RWPE1 (cell line): ENCODE results near the gene TMEM132C.

ENCODE experiments used
- CTCF ChIA-PET: fragments of 350-600 bp; sonication (Branson Sonifier 250); formaldehyde crosslinking; extraction: SDS; loops from one replicate; lab custom pipeline; 2021; lab: Yijun Ruan, JAX
- POLR2A ChIA-PET: fragments of 400-600 bp; formaldehyde crosslinking; extraction: SDS; loops from one replicate; lab custom pipeline; 2020; ENCODE audit warnings: antibody characterized with exemption; ENCODE audit not compliant: low non-redundant PET; lab: Yijun Ruan, JAX
- DNase-seq: peaks from one replicate; pipeline ENCODE4 v3.0.0; 2012; ENCODE audit warnings: low spot score
- H3K27ac ChIP-seq: fragments of 450-650 bp; 2 replicates; pipeline ENCODE4 v1.5.1; 2017
- TF ChIP-seq, protein P1 (sequence below): fragments of 450-650 bp; conservative IDR thresholded peaks from 2 replicates; pipeline ENCODE4 v1.5.1; 2017; ENCODE audit warnings: low read depth, mild to moderate bottlenecking

TMEM132C gene

DNA sequence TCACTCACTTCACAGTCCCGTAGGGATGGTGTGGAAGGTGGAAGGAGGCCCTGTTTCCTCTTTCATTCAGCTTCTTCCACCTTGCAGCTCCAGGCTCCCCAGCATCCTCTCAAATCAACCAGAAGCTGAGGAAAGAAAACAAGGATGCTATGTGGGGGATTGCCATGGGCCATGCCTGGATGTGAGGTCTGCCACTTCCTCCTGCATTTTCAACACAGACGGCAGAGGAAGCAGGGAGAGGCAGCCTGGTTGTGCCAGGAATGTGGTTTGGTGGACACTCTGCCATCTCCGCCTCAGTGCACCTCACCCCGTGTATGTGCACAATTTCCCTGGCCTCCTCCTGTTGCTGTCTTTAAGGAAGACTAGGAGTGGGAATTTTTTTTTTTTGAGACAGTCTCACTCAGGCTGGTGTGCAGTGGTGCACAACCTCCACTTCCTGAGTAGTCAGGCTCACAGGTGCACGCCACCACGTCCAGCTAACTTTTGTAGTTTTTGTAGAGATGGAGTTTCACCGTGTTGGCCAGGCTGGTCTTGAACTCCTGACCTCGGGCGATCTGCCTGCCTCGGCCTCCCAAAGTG, 457.6 kb downstream of the TMEM132C start:
- no peak for DNase-seq
- H3K27ac ChIP-seq = no peak overlapping the region
- ChIA-PET CTCF (interaction anchor here (0.6 kb wide), 1 partner anchor 488 kb away, joined by 3 read pairs; no protein-coding TSS in a partner anchor), POLR2A (no interaction called here)
- TF ChIP-seq, protein P1, sequence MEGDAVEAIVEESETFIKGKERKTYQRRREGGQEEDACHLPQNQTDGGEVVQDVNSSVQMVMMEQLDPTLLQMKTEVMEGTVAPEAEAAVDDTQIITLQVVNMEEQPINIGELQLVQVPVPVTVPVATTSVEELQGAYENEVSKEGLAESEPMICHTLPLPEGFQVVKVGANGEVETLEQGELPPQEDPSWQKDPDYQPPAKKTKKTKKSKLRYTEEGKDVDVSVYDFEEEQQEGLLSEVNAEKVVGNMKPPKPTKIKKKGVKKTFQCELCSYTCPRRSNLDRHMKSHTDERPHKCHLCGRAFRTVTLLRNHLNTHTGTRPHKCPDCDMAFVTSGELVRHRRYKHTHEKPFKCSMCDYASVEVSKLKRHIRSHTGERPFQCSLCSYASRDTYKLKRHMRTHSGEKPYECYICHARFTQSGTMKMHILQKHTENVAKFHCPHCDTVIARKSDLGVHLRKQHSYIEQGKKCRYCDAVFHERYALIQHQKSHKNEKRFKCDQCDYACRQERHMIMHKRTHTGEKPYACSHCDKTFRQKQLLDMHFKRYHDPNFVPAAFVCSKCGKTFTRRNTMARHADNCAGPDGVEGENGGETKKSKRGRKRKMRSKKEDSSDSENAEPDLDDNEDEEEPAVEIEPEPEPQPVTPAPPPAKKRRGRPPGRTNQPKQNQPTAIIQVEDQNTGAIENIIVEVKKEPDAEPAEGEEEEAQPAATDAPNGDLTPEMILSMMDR = no peak

DNA sequence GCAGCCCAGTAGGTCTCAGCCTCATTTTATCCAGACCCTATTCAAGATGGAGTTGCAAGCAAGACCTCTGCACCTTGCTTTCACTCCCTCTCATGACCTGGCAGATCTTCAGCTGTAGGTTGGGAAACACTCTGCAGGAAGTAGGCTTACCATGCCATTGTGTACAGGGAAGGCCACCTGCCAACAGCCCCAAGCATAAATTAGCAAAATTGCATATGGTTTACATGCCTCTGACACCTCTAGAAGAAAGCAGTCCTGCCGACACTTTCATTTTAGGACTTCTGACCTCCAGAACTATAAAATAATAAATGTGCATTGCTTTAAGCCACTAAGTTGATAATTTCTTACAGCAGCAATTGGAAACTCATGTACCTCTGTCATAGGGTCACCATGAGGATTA, 459.9 kb downstream of the TMEM132C start:
- no peak overlapping the region for H3K27ac ChIP-seq
- ChIA-PET POLR2A (no interaction called here), CTCF (no interaction called here)
- TF ChIP-seq, protein P1 = no peak
- no peak for DNase-seq

DNA sequence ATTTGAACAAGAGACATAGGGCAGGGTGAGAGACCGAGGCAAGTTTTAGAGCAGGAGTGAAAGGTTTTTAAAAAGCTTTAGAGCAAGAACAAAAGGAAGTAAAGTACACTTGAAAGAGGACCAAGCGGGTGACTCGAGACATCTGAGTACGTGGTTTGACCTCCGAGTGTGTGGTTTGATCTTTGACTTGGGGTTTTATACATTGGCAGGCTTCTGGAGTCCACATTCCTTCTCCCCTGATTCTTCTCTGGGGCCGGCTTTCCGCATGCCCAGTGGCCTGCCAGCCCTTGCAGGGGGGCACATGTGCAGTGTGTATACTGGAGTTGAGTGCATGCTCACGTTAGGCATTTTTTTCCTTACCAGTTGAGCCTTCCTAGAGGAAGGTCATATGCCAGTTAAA, 460.5 kb downstream of the TMEM132C start:
- CTCF ChIA-PET = interaction anchor here (0.6 kb wide), 1 partner anchor 12 kb away, joined by 3 read pairs; no protein-coding TSS in a partner anchor
- DNase-seq = no peak
- POLR2A ChIA-PET = no interaction called here
- no peak overlapping the region for H3K27ac ChIP-seq
- TF ChIP-seq, protein P1 = no peak

DNA sequence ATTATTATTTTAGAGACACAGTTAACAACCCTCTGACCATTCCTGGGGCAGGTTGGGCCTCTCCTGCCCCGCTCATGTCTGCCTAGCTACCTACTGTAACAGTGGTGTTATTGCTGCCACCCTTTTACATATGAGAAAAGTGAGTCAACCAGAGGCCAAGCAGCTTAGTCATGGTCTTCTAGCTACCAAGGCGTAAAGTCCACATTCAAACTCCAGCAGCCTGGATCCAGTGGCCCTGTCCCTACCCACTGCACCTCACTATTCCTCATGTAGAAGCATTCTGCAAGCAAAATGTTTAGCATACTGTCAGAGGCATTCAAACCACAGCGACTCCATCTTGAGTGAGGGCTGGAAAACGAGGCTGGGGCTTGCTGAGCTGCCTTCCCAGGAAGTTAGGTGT, 461.0 kb downstream of the TMEM132C start:
- no peak overlapping the region for H3K27ac ChIP-seq
- CTCF ChIA-PET = interaction anchor here (0.6 kb wide), 1 partner anchor 12 kb away, joined by 3 read pairs; no protein-coding TSS in a partner anchor
- TF ChIP-seq, protein P1 = no peak
- no peak for DNase-seq
- POLR2A ChIA-PET = no interaction called here

GRCh38 chr12:128729628-128730121, 462.7 kb downstream of the TMEM132C start:
- no peak overlapping the region for H3K27ac ChIP-seq
- ChIA-PET POLR2A (no interaction called here), CTCF (no interaction called here)
- no peak for DNase-seq
- TF ChIP-seq, protein P1 = no peak

GRCh38 chr12:128734371-128734770, 467.4 kb downstream of the TMEM132C start:
- ChIA-PET POLR2A (no interaction called here), CTCF (interaction anchor here (0.7 kb wide), 1 partner anchor 17 kb away, joined by 3 read pairs; no protein-coding TSS in a partner anchor)
- no peak overlapping the region for H3K27ac ChIP-seq
- DNase-seq = no peak
- TF ChIP-seq, protein P1 = no peak
